Body of pancreas (tissue), 4 donors: ENCODE measurements around the gene PUS7. TPM values are rescaled to one million over a fixed set of nuclear protein-coding genes. Genes with fewer than 3 reads are reported as not detected.
A peak's percentile ranks its signal among the peaks of the same experiment; 100 is the strongest.

Experiments
- ATAC-seq: fragments of 150-250 bp; one replicate; pipeline ENCODE4 v1.9.1; 2016
- DNase-seq, 4 donors: peaks; one replicate each; pipeline ENCODE4 v3.0.0-alpha.2; 2019
- H3K27ac ChIP-seq, 4 donors: fragments of 200-600 bp; sonication (generic); 1 replicate in 3 of 4; 2 replicates in 1 of 4; pipeline versions ENCODE4 v1.5.1 to v1.6.1; 2016 to 2019; ENCODE audit warnings: mild to moderate bottlenecking in 1 of 4, mixed read lengths in 1 of 4, moderate library complexity in 1 of 4
- H3K27me3 ChIP-seq, 2 donors: fragments of 200-600 bp; sonication (generic); one replicate each; pipeline ENCODE4 v1.6.0; 2016; ENCODE audit warnings: mild to moderate bottlenecking in 1 of 2
- H3K36me3 ChIP-seq, 2 donors: fragments of 200-600 bp; sonication (generic); replicated peaks in 1 of 2; 2 replicates each; pipeline ENCODE4 v1.5.1; 2016; ENCODE audit warnings: low read depth in 2 of 2; ENCODE audit not compliant: insufficient read depth in 1 of 2
- H3K4me1 ChIP-seq: fragments of 200-600 bp; sonication (generic); one replicate; pipeline ENCODE4 v1.6.0; 2016
- H3K4me3 ChIP-seq, 2 donors: fragments of 200-600 bp; sonication (generic); 1 replicate in 1 of 2; 2 replicates in 1 of 2; pipeline ENCODE4 v1.5.1; 2016 to 2019
- H3K9me3 ChIP-seq, 3 donors: fragments of 200-600 bp; sonication (generic); 1 replicate in 2 of 3; 2 replicates in 1 of 3; pipeline ENCODE4 v1.5.1; 2016
- CTCF ChIP-seq, 7 experiments: fragments of 450-650 bp in 4 of 7; fragments of 200-600 bp in 3 of 7; sonication (generic) in 3 of 7; IDR thresholded peaks; one replicate each; pipeline ENCODE4 v1.5.1; 2016 to 2019; ENCODE audit warnings: antibody characterized with exemption in 7 of 7
- POLR2A ChIP-seq, 3 donors: fragments of 450-650 bp; IDR thresholded peaks; one replicate each; pipeline ENCODE4 v1.6.1; 2016; ENCODE audit warnings: antibody characterized with exemption in 3 of 3, mild to moderate bottlenecking in 2 of 3
- WGBS, 2 donors: methylation state at CpG; one replicate each; pipeline ENCODE4 v1.1.5; 2017; 5-methylcytosine and 5-hydroxymethylcytosine counted together
- intact Hi-C: fragments of 100-400 bp; cut with DNase I; formaldehyde crosslinking; loops from one replicate; pipeline ENCODE4 v1.15.1; 2023
- total RNA-seq, 2 donors: library from RNA; depleted of rRNA; stranded (reverse); fragments of >200 nt; gene quantifications; one replicate each; pipeline ENCODE4 v1.1.0, GENCODE V29; 2016

The PUS7 gene
- 10 to 100 TPM; 10.6 to 11.9 TPM for total RNA-seq

- WGBS, 2 donors: 0% methylated on average over 6 to 87 of the region's 96 CpGs
- ATAC-seq: peak; percentile 95
Observed at GRCh38 chr7:105521717-105522463, at the start of gene PUS7. Gene PUS7, minus strand, starts transcription at chr7:105522271. Its CDS starts 13,759 bp downstream, at chr7:105508512.

GRCh38 chr7:105567821-105568220, 45.8 kb upstream of the PUS7 start:
- ATAC-seq: no peak

More at GRCh38 chr7:105521717-105522463, at the start of gene PUS7:
- Histone ChIP-seq H3K36me3 (no peaks in the 10 kb centered on the region), H3K4me1 (peaks cover 17% of the 10 kb centered on the region), H3K27ac (peak within 1 kb of the TSS; percentile 77 to 95 (median 94)), H3K4me3 (peak within 1 kb of the TSS; percentile 62 to 87), H3K9me3 (no peaks in the 10 kb centered on the region), H3K27me3 (no peaks in the 10 kb centered on the region)
- intact Hi-C loops: no loop called here
- DNase-seq: peak; percentile 87 to 92 (median 90)
- TF ChIP-seq CTCF (IDR thresholded peaks at IDR 0.05) (peak in 1 of 7 experiments; percentile 9), POLR2A (IDR thresholded peaks at IDR 0.05) (peak; percentile 74 to 76 (median 74))

DNA sequence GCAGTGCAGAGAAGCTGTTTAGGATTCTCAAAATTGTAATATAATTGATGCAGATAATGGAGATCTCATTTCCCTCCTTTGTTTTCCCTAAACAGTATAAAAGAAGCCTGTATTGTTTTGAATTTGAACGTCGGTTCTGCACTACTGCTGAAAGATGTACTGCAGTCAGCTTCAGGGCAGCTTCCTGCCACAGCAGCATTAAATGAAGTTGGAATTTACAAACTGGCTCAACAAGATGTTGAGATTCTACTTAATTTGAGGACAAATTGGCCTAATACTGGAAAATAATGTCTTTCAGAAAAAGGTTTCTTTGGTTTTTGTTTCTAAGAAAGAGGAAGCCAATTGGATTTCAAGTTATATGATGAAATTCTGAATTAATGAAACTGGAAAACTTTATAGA, 45.0 kb upstream of the PUS7 start:
- Histone ChIP-seq H3K27me3 (no peaks in the 10 kb centered on the region), H3K9me3 (no peaks in the 10 kb centered on the region), H3K27ac (no peak overlapping the region), H3K36me3 (peaks cover 0 to 22% of the 10 kb centered on the region in 2 donors), H3K4me3 (no peak overlapping the region), H3K4me1 (no peaks in the 10 kb centered on the region)
- ATAC-seq: no peak
- TF ChIP-seq POLR2A (IDR thresholded peaks at IDR 0.05) (no peak), CTCF (IDR thresholded peaks at IDR 0.05) (no peak)
- intact Hi-C loops: no loop called here
- DNase-seq: no peak
- WGBS, 2 donors: 83 to 90% methylated on average over 2 of the region's 2 CpGs

More at GRCh38 chr7:105567821-105568220, 45.8 kb upstream of the PUS7 start:
- intact Hi-C loops: no loop called here
- DNase-seq: no peak
- no peaks in the 10 kb centered on the region for H3K4me1 ChIP-seq
- WGBS, 2 donors: 90 to 95% methylated on average over 3 of the region's 3 CpGs
- H3K27me3 ChIP-seq: no peaks in the 10 kb centered on the region
- no peak overlapping the region for H3K27ac ChIP-seq
- peaks cover 0 to 22% of the 10 kb centered on the region in 2 donors for H3K36me3 ChIP-seq
- no peaks in the 10 kb centered on the region for H3K9me3 ChIP-seq
- no peak for TF ChIP-seq CTCF (IDR thresholded peaks at IDR 0.05)
- TF ChIP-seq POLR2A (IDR thresholded peaks at IDR 0.05): no peak
- H3K4me3 ChIP-seq: no peak overlapping the region

DNA sequence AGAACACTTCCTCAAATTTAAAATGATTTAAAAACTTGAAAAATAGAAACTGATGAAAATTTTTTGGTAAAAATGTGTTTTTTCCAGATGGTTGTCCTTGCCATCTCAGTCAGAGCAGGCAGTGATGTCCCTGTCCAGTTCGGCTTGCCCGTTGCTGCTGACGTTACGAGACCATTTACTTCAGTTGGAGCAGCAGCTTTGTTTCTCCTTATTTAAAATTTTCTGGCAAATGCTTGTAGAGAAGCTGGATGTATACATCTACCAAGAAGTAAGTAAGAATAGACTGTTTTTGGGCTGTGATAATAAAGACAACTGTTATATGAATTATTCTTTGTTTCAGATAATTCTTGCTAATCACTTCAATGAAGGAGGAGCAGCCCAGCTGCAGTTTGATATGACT, 43.1 kb upstream of the PUS7 start:
- ATAC-seq: no peak
- Histone ChIP-seq H3K27ac (no peak overlapping the region), H3K27me3 (no peaks in the 10 kb centered on the region), H3K4me1 (no peaks in the 10 kb centered on the region), H3K4me3 (no peak overlapping the region), H3K9me3 (no peaks in the 10 kb centered on the region), H3K36me3 (peaks cover 0 to 24% of the 10 kb centered on the region in 2 donors)
- no peak for DNase-seq
- WGBS, 2 donors: 97 to 99% methylated on average over 4 of the region's 4 CpGs
- intact Hi-C loops: no loop called here
- no peak for TF ChIP-seq POLR2A (IDR thresholded peaks at IDR 0.05)
- TF ChIP-seq CTCF (IDR thresholded peaks at IDR 0.05): no peak

GRCh38 chr7:105559926-105560325, 37.9 kb upstream of the PUS7 start:
- ATAC-seq (no peak), DNase-seq (no peak)
- TF ChIP-seq POLR2A (IDR thresholded peaks at IDR 0.05) (no peak), CTCF (IDR thresholded peaks at IDR 0.05) (no peak)
- Histone ChIP-seq H3K27ac (no peak overlapping the region), H3K27me3 (no peaks in the 10 kb centered on the region), H3K4me3 (no peak overlapping the region), H3K9me3 (no peaks in the 10 kb centered on the region), H3K4me1 (no peaks in the 10 kb centered on the region), H3K36me3 (peaks cover 7 to 28% of the 10 kb centered on the region in 2 donors)
- WGBS, 2 donors: 100% methylated on average over 1 of the region's 1 CpG
- intact Hi-C loops: no loop called here
